ENCODE data around the gene IL1RL2.

DNA sequence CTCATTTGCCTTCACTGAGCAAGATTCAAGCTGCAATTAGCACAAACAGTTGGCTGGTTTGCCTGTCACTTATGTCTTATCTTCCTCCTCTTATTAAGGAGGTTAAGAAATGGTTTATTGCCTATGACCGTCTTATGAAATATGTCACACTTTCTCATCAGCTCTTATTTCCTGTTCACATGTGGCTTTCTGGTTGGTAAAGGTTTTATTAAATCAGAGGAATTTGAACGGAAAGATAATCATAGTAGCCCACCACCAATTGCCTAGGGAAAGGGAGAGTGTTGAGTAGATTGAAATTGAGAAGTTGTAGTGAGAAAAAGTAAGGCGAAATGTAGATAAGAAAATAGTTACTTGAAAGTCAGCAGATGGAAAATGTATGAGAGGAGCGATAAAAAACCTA lies 48.5 kb upstream of the IL1RL2 start:
- TF ChIP-seq, protein P1, sequence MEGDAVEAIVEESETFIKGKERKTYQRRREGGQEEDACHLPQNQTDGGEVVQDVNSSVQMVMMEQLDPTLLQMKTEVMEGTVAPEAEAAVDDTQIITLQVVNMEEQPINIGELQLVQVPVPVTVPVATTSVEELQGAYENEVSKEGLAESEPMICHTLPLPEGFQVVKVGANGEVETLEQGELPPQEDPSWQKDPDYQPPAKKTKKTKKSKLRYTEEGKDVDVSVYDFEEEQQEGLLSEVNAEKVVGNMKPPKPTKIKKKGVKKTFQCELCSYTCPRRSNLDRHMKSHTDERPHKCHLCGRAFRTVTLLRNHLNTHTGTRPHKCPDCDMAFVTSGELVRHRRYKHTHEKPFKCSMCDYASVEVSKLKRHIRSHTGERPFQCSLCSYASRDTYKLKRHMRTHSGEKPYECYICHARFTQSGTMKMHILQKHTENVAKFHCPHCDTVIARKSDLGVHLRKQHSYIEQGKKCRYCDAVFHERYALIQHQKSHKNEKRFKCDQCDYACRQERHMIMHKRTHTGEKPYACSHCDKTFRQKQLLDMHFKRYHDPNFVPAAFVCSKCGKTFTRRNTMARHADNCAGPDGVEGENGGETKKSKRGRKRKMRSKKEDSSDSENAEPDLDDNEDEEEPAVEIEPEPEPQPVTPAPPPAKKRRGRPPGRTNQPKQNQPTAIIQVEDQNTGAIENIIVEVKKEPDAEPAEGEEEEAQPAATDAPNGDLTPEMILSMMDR (IDR thresholded peaks at IDR 0.05) = no peak
- no peak for TF ChIP-seq POLR2A (IDR thresholded peaks at IDR 0.05)
